Mesendoderm (in vitro differentiated cells): Measurements from ENCODE around the gene FBXO40.

Source experiments
- DNase-seq: peaks from one replicate; pipeline ENCODE4 v3.0.0; 2013
- H2AK5ac ChIP-seq: 2 replicates; pipeline ENCODE4 v1.6.1; 2013; ENCODE audit warnings: low read length, inconsistent platforms
- H2BK120ac ChIP-seq: 2 replicates; pipeline ENCODE4 v1.6.1; 2013; ENCODE audit warnings: low read depth, mild to moderate bottlenecking, low read length, moderate library complexity, mixed read lengths
- H2BK15ac ChIP-seq: replicated peaks from 2 replicates; pipeline ENCODE4 v1.6.1; 2013; ENCODE audit warnings: low read depth, mild to moderate bottlenecking, moderate library complexity
- H2BK5ac ChIP-seq: 2 replicates; pipeline ENCODE4 v1.6.1; 2013; ENCODE audit warnings: low read length, inconsistent platforms
- H3K18ac ChIP-seq: 2 replicates; pipeline ENCODE4 v1.6.1; 2013; ENCODE audit warnings: mild to moderate bottlenecking, low read length, mixed read lengths
- H3K23ac ChIP-seq: one replicate; pipeline ENCODE4 v1.6.1; 2013; ENCODE audit warnings: low read length
- H3K27ac ChIP-seq: 2 replicates; pipeline ENCODE4 v1.5.1; 2013; ENCODE audit warnings: low read depth, mild to moderate bottlenecking, inconsistent platforms, low read length, moderate library complexity
- H3K27me3 ChIP-seq: 2 replicates; pipeline ENCODE4 v1.6.1; 2013; ENCODE audit warnings: low read length, control low read depth, mild to moderate bottlenecking, inconsistent platforms; ENCODE audit not compliant: insufficient read depth, poor library complexity
- H3K36me3 ChIP-seq: 2 replicates; pipeline ENCODE4 v1.6.1; 2013; ENCODE audit warnings: low read length, inconsistent platforms; ENCODE audit not compliant: control insufficient read depth, insufficient read depth
- H3K4ac ChIP-seq: one replicate; pipeline ENCODE4 v1.6.1; 2013; ENCODE audit warnings: low read depth, mild to moderate bottlenecking, low read length, moderate library complexity
- H3K4me1 ChIP-seq: 2 replicates; pipeline ENCODE4 v1.6.1; 2013; ENCODE audit warnings: low read depth, low read length, inconsistent platforms; ENCODE audit not compliant: control insufficient read depth
- H3K4me2 ChIP-seq: 2 replicates; pipeline ENCODE4 v1.6.1; 2013; ENCODE audit warnings: low read length
- H3K4me3 ChIP-seq: 2 replicates; pipeline ENCODE4 v1.5.1; 2013; ENCODE audit warnings: mild to moderate bottlenecking, low read length
- H3K56ac ChIP-seq: one replicate; pipeline ENCODE4 v1.6.1; 2013; ENCODE audit warnings: low read length
- H3K79me1 ChIP-seq: 2 replicates; pipeline ENCODE4 v1.6.1; 2013; ENCODE audit warnings: low read length, inconsistent platforms
- H3K79me2 ChIP-seq: 2 replicates; pipeline ENCODE4 v1.6.1; 2013; ENCODE audit warnings: mild to moderate bottlenecking, low read length; ENCODE audit not compliant: control insufficient read depth, insufficient read depth
- H3K9ac ChIP-seq: 2 replicates; pipeline ENCODE4 v1.6.1; 2013; ENCODE audit warnings: low read length, inconsistent platforms
- H4K5ac ChIP-seq: one replicate; pipeline ENCODE4 v1.6.1; 2013; ENCODE audit warnings: low read length
- H4K8ac ChIP-seq: one replicate; pipeline ENCODE4 v1.6.1; 2013; ENCODE audit warnings: low read depth, mild to moderate bottlenecking, control low read depth, low read length, moderate library complexity
- WGBS: extraction: QIAGEN DNeasy Blood & Tissue Kit; methylation state at CpG from one replicate; pipeline ENCODE4 v1.1.7; 2013; ENCODE audit warnings: low lambda C conversion rate, missing lambda C conversion rate; ENCODE audit not compliant: insufficient coverage; ENCODE audit errors: extremely low coverage; 5-methylcytosine and 5-hydroxymethylcytosine counted together

Gene FBXO40

GRCh38 chr3:121662742-121663141 is 69.6 kb downstream of the FBXO40 start:
- H3K36me3 ChIP-seq, result no peaks in the 10 kb centered on the region
- H3K79me2 ChIP-seq, result no peaks in the 10 kb centered on the region
- H3K4me1 ChIP-seq, result no peaks in the 10 kb centered on the region
- H2BK5ac ChIP-seq, result no peak overlapping the region
- H3K4ac ChIP-seq, result no peak overlapping the region
- H4K8ac ChIP-seq, result no peak overlapping the region
- H3K18ac ChIP-seq, result no peak overlapping the region
- no peak overlapping the region for H3K56ac ChIP-seq
- no peaks in the 10 kb centered on the region for H3K79me1 ChIP-seq
- no peak overlapping the region for H3K27ac ChIP-seq
- no peak overlapping the region for H3K4me2 ChIP-seq
- no peak overlapping the region for H3K23ac ChIP-seq
- H3K9ac ChIP-seq, result no peak overlapping the region
- no peak overlapping the region for H2BK15ac ChIP-seq
- no peak overlapping the region for H4K5ac ChIP-seq
- no peak overlapping the region for H2AK5ac ChIP-seq
- H2BK120ac ChIP-seq, result no peak overlapping the region
- no peak for DNase-seq
- H3K27me3 ChIP-seq, result no peaks in the 10 kb centered on the region
- no peak overlapping the region for H3K4me3 ChIP-seq

GRCh38 chr3:121663171-121663847 is 70.1 kb downstream of the FBXO40 start:
- no peaks in the 10 kb centered on the region for H3K79me2 ChIP-seq
- H3K27ac ChIP-seq, result no peak overlapping the region
- no peak overlapping the region for H3K18ac ChIP-seq
- no peak overlapping the region for H2BK15ac ChIP-seq
- no peaks in the 10 kb centered on the region for H3K79me1 ChIP-seq
- no peak overlapping the region for H3K4me3 ChIP-seq
- H3K23ac ChIP-seq, result no peak overlapping the region
- no peak overlapping the region for H3K4ac ChIP-seq
- no peak overlapping the region for H2BK5ac ChIP-seq
- no peak overlapping the region for H2BK120ac ChIP-seq
- peak; percentile 12 for DNase-seq
- H3K56ac ChIP-seq, result no peak overlapping the region
- H4K5ac ChIP-seq, result no peak overlapping the region
- H3K36me3 ChIP-seq, result no peaks in the 10 kb centered on the region
- H3K27me3 ChIP-seq, result no peaks in the 10 kb centered on the region
- WGBS, result 100% methylated on average over 1 of the region's 2 CpGs
- H4K8ac ChIP-seq, result no peak overlapping the region
- H2AK5ac ChIP-seq, result no peak overlapping the region
- H3K9ac ChIP-seq, result no peak overlapping the region
- no peak overlapping the region for H3K4me2 ChIP-seq
- no peaks in the 10 kb centered on the region for H3K4me1 ChIP-seq

GRCh38 chr3:121665488-121665887 is 72.3 kb downstream of the FBXO40 start:
- no peaks in the 10 kb centered on the region for H3K27me3 ChIP-seq
- no peak overlapping the region for H3K4ac ChIP-seq
- no peak overlapping the region for H3K9ac ChIP-seq
- DNase-seq, result no peak
- WGBS, result no CpG with 5 or more reads among the region's 2 CpGs
- no peak overlapping the region for H2BK120ac ChIP-seq
- H3K4me1 ChIP-seq, result no peaks in the 10 kb centered on the region
- H3K4me2 ChIP-seq, result no peak overlapping the region
- no peak overlapping the region for H4K8ac ChIP-seq
- no peaks in the 10 kb centered on the region for H3K79me2 ChIP-seq
- no peak overlapping the region for H2BK15ac ChIP-seq
- H3K36me3 ChIP-seq, result no peaks in the 10 kb centered on the region
- H4K5ac ChIP-seq, result no peak overlapping the region
- no peak overlapping the region for H3K27ac ChIP-seq
- H2BK5ac ChIP-seq, result no peak overlapping the region
- H2AK5ac ChIP-seq, result no peak overlapping the region
- no peaks in the 10 kb centered on the region for H3K79me1 ChIP-seq
- no peak overlapping the region for H3K4me3 ChIP-seq
- no peak overlapping the region for H3K18ac ChIP-seq
- H3K23ac ChIP-seq, result no peak overlapping the region
- H3K56ac ChIP-seq, result no peak overlapping the region

GRCh38 chr3:121667333-121667732 is 74.2 kb downstream of the FBXO40 start:
- H3K56ac ChIP-seq, result no peak overlapping the region
- H3K27me3 ChIP-seq, result no peaks in the 10 kb centered on the region
- H3K79me1 ChIP-seq, result no peaks in the 10 kb centered on the region
- H3K4me1 ChIP-seq, result no peaks in the 10 kb centered on the region
- no peak overlapping the region for H3K27ac ChIP-seq
- H4K5ac ChIP-seq, result no peak overlapping the region
- H3K4me2 ChIP-seq, result no peak overlapping the region
- no peak overlapping the region for H2BK5ac ChIP-seq
- H3K18ac ChIP-seq, result no peak overlapping the region
- H4K8ac ChIP-seq, result no peak overlapping the region
- no peak overlapping the region for H3K9ac ChIP-seq
- H3K4me3 ChIP-seq, result no peak overlapping the region
- no CpG with 5 or more reads among the region's 4 CpGs for WGBS
- no peak overlapping the region for H3K4ac ChIP-seq
- H2BK120ac ChIP-seq, result no peak overlapping the region
- H3K79me2 ChIP-seq, result no peaks in the 10 kb centered on the region
- H2AK5ac ChIP-seq, result no peak overlapping the region
- no peak overlapping the region for H3K23ac ChIP-seq
- H2BK15ac ChIP-seq, result no peak overlapping the region
- H3K36me3 ChIP-seq, result no peaks in the 10 kb centered on the region
- DNase-seq, result no peak

- no peaks in the 10 kb centered on the region for H3K79me2 ChIP-seq
- H3K4ac ChIP-seq, result no peak overlapping the region
- H3K9ac ChIP-seq, result no peak overlapping the region
- no peak overlapping the region for H3K56ac ChIP-seq
- no peaks in the 10 kb centered on the region for H3K79me1 ChIP-seq
- no peak overlapping the region for H2BK120ac ChIP-seq
- H2AK5ac ChIP-seq, result no peak overlapping the region
- no peak overlapping the region for H3K27ac ChIP-seq
- H4K8ac ChIP-seq, result no peak overlapping the region
- no peak overlapping the region for H3K4me2 ChIP-seq
- no peaks in the 10 kb centered on the region for H3K4me1 ChIP-seq
- H2BK5ac ChIP-seq, result no peak overlapping the region
- no peak overlapping the region for H3K23ac ChIP-seq
- H3K18ac ChIP-seq, result no peak overlapping the region
- no peak overlapping the region for H2BK15ac ChIP-seq
- no peak overlapping the region for H4K5ac ChIP-seq
- H3K27me3 ChIP-seq, result no peaks in the 10 kb centered on the region
- no peaks in the 10 kb centered on the region for H3K36me3 ChIP-seq
- no peak for DNase-seq
- H3K4me3 ChIP-seq, result no peak overlapping the region
These were observed 77.5 kb downstream of the FBXO40 start for GRCh38 chr3:121670676-121671075.

GRCh38 chr3:121677141-121677540 is 84.0 kb downstream of the FBXO40 start:
- Histone ChIP-seq H2BK5ac (no peak overlapping the region), H3K4me3 (no peak overlapping the region), H3K27me3 (no peaks in the 10 kb centered on the region), H4K8ac (no peak overlapping the region), H3K56ac (no peak overlapping the region), H2BK15ac (no peak overlapping the region), H3K4me2 (no peak overlapping the region), H3K79me1 (no peaks in the 10 kb centered on the region), H3K18ac (no peak overlapping the region), H3K23ac (no peak overlapping the region), H2BK120ac (no peak overlapping the region), H3K4me1 (no peaks in the 10 kb centered on the region), H3K36me3 (peaks cover 3% of the 10 kb centered on the region), H3K79me2 (no peaks in the 10 kb centered on the region), H3K9ac (no peak overlapping the region), H2AK5ac (no peak overlapping the region), H3K4ac (no peak overlapping the region), H3K27ac (no peak overlapping the region), H4K5ac (no peak overlapping the region)
- WGBS, result no CpG with 5 or more reads among the region's 2 CpGs
- no peak for DNase-seq
